GM18511 (cell line): ENCODE results near the gene KCNMA1.

Experiments used
- ATAC-seq: cut with Tn5 transposase; IDR thresholded peaks from one replicate; pipeline ENCODE4 v1.9.1; 2021; ENCODE audit warnings: mild to moderate bottlenecking, moderate library complexity; ENCODE audit not compliant: unreplicated experiment

The KCNMA1 gene

GRCh38 chr10:77259171-77259874 is 378.3 kb downstream of the KCNMA1 start:
- no peak for ATAC-seq

- ATAC-seq = no peak
These were observed 381.3 kb downstream of the KCNMA1 start for GRCh38 chr10:77256346-77256745.

GRCh38 chr10:77253556-77254064 is 384.0 kb downstream of the KCNMA1 start:
- ATAC-seq = no peak

GRCh38 chr10:77253147-77253545 is 384.5 kb downstream of the KCNMA1 start:
- no peak for ATAC-seq

- ATAC-seq = no peak
These were observed 385.0 kb downstream of the KCNMA1 start for GRCh38 chr10:77252380-77253146.

GRCh38 chr10:77251297-77252013 is 386.2 kb downstream of the KCNMA1 start:
- ATAC-seq = no peak

GRCh38 chr10:77249901-77250459 is 387.6 kb downstream of the KCNMA1 start:
- no peak for ATAC-seq

- no peak for ATAC-seq
These were observed 389.4 kb downstream of the KCNMA1 start for GRCh38 chr10:77248104-77248790.

- ATAC-seq = no peak
These were observed 390.3 kb downstream of the KCNMA1 start for GRCh38 chr10:77247031-77247990.

- ATAC-seq = no peak
These were observed 391.7 kb downstream of the KCNMA1 start for GRCh38 chr10:77245953-77246352.

GRCh38 chr10:77244746-77245145 is 392.9 kb downstream of the KCNMA1 start:
- ATAC-seq = no peak

- ATAC-seq = no peak
These were observed 393.3 kb downstream of the KCNMA1 start for GRCh38 chr10:77244286-77244685.

- no peak for ATAC-seq
These were observed 396.3 kb downstream of the KCNMA1 start for GRCh38 chr10:77241350-77241725.

GRCh38 chr10:77240706-77241349 is 396.8 kb downstream of the KCNMA1 start:
- ATAC-seq = no peak

- ATAC-seq = no peak
These were observed 397.5 kb downstream of the KCNMA1 start for GRCh38 chr10:77240041-77240652.

- ATAC-seq = no peak
These were observed 400.5 kb downstream of the KCNMA1 start for GRCh38 chr10:77237120-77237519.

GRCh38 chr10:77236700-77237099 is 400.9 kb downstream of the KCNMA1 start:
- no peak for ATAC-seq

- ATAC-seq = no peak
These were observed 401.6 kb downstream of the KCNMA1 start for GRCh38 chr10:77236029-77236428.

GRCh38 chr10:77234599-77234998 is 403.0 kb downstream of the KCNMA1 start:
- no peak for ATAC-seq
